Peyer's patch (tissue), 4 donors: ENCODE results near the gene PICK1. TPM values are rescaled to one million over a fixed set of nuclear protein-coding genes. Genes with fewer than 3 reads are reported as not detected.
A peak's percentile ranks its signal among the peaks of the same experiment; 100 is the strongest.

Source experiments
- DNase-seq, 3 donors: peaks; one replicate each; pipeline ENCODE4 v3.0.0-alpha.2; 2017 to 2019
- H3K27ac ChIP-seq, 4 donors: fragments of 200-600 bp; sonication (generic); one replicate each; pipeline ENCODE4 v1.5.1; 2016 to 2019
- H3K27me3 ChIP-seq, 2 donors: fragments of 200-600 bp; sonication (generic); one replicate each; pipeline ENCODE4 v1.5.1; 2019
- H3K36me3 ChIP-seq, 3 donors: fragments of 200-600 bp; sonication (generic); one replicate each; pipeline ENCODE4 v1.5.1; 2016 to 2019
- H3K4me1 ChIP-seq, 4 donors: fragments of 200-600 bp; sonication (generic); one replicate each; pipeline ENCODE4 v1.5.1; 2016 to 2019
- H3K4me3 ChIP-seq, 4 donors: fragments of 200-600 bp; sonication (generic); 1 replicate in 3 of 4; 2 replicates in 1 of 4; pipeline ENCODE4 v1.5.1; 2016 to 2019; ENCODE audit warnings: mild to moderate bottlenecking in 1 of 4
- H3K9me3 ChIP-seq, 4 donors: fragments of 200-600 bp; sonication (generic); one replicate each; pipeline ENCODE4 v1.5.1; 2016 to 2019; ENCODE audit warnings: mild to moderate bottlenecking in 1 of 4
- POLR2A ChIP-seq, 2 donors: fragments of 450-650 bp; IDR thresholded peaks; one replicate each; pipeline ENCODE4 v1.5.1; 2017; ENCODE audit warnings: antibody characterized with exemption in 2 of 2, mild to moderate bottlenecking in 2 of 2, moderate library complexity in 2 of 2
- total RNA-seq, 4 donors: library from RNA; depleted of rRNA; stranded (reverse); fragments of >200 nt; gene quantifications; one replicate each; pipeline ENCODE4 v1.1.0, GENCODE V29; 2016
- TF ChIP-seq, protein P1 (sequence below), 6 experiments: fragments of 450-650 bp in 4 of 6; fragments of 200-600 bp in 2 of 6; sonication (generic) in 1 of 6; IDR thresholded peaks; one replicate each; pipeline ENCODE4 v1.5.1; 2017 to 2019; ENCODE audit warnings: antibody characterized with exemption in 6 of 6, mild to moderate bottlenecking in 3 of 6, moderate library complexity in 1 of 6

PICK1 gene
- total RNA-seq, 4 donors from 2014 or later: 40.8 to 51.7 (median 46.4) TPM

DNA sequence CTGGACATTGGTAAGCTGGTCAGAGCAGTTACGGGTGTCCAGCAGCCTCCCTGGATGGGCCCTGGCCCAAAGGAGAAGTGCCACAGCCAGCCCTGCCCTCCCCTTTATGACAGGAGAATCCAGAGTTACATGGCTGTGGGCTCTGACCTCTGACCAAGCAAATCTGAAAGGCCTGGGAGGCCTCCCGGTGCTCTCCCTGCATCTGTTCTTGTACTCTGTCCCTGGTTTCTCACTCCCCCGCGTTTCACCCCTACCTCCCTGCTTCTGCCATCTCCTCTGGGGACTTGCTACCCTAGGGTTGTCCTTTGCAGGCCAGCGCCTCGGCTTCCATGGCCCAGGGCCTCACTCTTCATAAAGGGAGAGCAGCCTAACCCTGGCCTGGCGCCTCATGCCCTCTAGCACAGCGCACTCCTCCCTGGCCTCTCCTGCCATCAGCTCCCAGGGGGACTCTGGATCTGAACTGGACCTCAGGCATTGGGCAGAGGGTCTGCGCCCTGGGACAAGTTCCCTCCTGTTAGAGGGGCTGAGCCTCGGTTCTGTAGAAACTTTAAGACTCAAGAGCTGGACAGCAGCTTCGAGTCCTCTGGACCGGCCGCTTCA lies 10.7 kb downstream of the PICK1 start:
- Histone ChIP-seq H3K4me3 (no peak overlapping the region), H3K27ac (no peak overlapping the region), H3K9me3 (no peaks in the 10 kb centered on the region), H3K27me3 (no peaks in the 10 kb centered on the region), H3K36me3 (peaks cover 0 to 76% (median 0%) of the 10 kb centered on the region in 3 donors), H3K4me1 (peaks cover 0 to 8% (median 0%) of the 10 kb centered on the region in 4 donors)
- no peak for DNase-seq
- TF ChIP-seq, protein P1, sequence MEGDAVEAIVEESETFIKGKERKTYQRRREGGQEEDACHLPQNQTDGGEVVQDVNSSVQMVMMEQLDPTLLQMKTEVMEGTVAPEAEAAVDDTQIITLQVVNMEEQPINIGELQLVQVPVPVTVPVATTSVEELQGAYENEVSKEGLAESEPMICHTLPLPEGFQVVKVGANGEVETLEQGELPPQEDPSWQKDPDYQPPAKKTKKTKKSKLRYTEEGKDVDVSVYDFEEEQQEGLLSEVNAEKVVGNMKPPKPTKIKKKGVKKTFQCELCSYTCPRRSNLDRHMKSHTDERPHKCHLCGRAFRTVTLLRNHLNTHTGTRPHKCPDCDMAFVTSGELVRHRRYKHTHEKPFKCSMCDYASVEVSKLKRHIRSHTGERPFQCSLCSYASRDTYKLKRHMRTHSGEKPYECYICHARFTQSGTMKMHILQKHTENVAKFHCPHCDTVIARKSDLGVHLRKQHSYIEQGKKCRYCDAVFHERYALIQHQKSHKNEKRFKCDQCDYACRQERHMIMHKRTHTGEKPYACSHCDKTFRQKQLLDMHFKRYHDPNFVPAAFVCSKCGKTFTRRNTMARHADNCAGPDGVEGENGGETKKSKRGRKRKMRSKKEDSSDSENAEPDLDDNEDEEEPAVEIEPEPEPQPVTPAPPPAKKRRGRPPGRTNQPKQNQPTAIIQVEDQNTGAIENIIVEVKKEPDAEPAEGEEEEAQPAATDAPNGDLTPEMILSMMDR (IDR thresholded peaks at IDR 0.05): no peak
- no peak for TF ChIP-seq POLR2A (IDR thresholded peaks at IDR 0.05)

GRCh38 chr22:38068641-38069371 lies 11.6 kb downstream of the PICK1 start:
- Histone ChIP-seq H3K36me3 (peaks cover 0 to 78% (median 0%) of the 10 kb centered on the region in 3 donors), H3K9me3 (no peaks in the 10 kb centered on the region), H3K4me1 (peaks cover 0 to 8% (median 0%) of the 10 kb centered on the region in 4 donors), H3K4me3 (no peak overlapping the region), H3K27ac (peak overlapping the region in 2 of 4 donors; percentile 49 to 52), H3K27me3 (no peaks in the 10 kb centered on the region)
- no peak for DNase-seq
- no peak for TF ChIP-seq POLR2A (IDR thresholded peaks at IDR 0.05)
- TF ChIP-seq, protein P1 (IDR thresholded peaks at IDR 0.05): no peak

GRCh38 chr22:38069372-38070249 lies 12.4 kb downstream of the PICK1 start:
- Histone ChIP-seq H3K27ac (peak overlapping the region in 2 of 4 donors; percentile 49 to 52), H3K4me3 (no peak overlapping the region), H3K27me3 (no peaks in the 10 kb centered on the region), H3K9me3 (no peaks in the 10 kb centered on the region), H3K36me3 (peaks cover 0 to 78% (median 0%) of the 10 kb centered on the region in 3 donors), H3K4me1 (peaks cover 0 to 8% (median 0%) of the 10 kb centered on the region in 4 donors)
- TF ChIP-seq POLR2A (IDR thresholded peaks at IDR 0.05): no peak
- TF ChIP-seq, protein P1 (IDR thresholded peaks at IDR 0.05): peak in 2 of 6 experiments; percentile 12 to 21
- no peak for DNase-seq

DNA sequence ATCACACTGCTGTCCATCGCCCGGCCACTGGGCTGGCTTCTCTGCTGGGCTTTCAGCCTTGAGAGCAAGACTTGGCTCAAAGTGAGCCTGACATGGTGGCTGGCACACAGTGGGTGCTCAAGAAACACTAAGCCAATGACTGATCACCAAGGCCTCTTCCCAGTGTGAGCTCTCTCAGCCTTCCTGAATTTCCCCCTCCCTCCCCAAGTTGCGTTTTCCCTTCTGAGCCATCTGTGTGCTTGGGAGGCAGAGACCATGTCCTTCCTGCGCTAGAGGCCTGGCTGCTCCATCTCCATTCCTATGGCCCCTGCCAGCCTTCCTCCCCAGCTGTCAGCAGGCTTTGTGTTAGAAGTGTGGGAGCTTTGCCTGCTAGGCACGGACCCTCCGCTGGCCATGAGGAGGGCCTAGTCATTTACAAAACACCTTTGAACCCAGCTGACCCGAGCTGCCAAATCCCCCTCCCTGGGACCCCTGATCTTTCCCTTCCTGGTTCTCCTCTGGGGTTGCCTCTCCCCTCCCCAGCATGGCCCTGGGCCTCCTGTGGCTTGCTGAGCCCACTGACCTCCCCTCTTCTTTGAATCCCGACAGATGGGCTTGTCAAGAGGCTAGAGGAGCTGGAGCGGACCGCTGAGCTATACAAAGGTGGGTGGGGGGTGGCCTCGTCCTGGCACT lies 13.2 kb downstream of the PICK1 start:
- Histone ChIP-seq H3K4me1 (peaks cover 0 to 8% (median 0%) of the 10 kb centered on the region in 4 donors), H3K27ac (peak overlapping the region in 2 of 4 donors; percentile 3 to 49), H3K36me3 (peaks cover 0 to 78% (median 0%) of the 10 kb centered on the region in 3 donors), H3K9me3 (no peaks in the 10 kb centered on the region), H3K4me3 (no peak overlapping the region), H3K27me3 (no peaks in the 10 kb centered on the region)
- TF ChIP-seq POLR2A (IDR thresholded peaks at IDR 0.05): no peak
- TF ChIP-seq, protein P1 (IDR thresholded peaks at IDR 0.05): no peak
- DNase-seq: no peak
